ENCODE data around the gene LRP1B. TPM values are rescaled to one million over a fixed set of nuclear protein-coding genes. Genes with fewer than 3 reads are reported as not detected.

Gene LRP1B
- total RNA-seq, 1 experiment from 2014 or later: 0.52 TPM

DNA sequence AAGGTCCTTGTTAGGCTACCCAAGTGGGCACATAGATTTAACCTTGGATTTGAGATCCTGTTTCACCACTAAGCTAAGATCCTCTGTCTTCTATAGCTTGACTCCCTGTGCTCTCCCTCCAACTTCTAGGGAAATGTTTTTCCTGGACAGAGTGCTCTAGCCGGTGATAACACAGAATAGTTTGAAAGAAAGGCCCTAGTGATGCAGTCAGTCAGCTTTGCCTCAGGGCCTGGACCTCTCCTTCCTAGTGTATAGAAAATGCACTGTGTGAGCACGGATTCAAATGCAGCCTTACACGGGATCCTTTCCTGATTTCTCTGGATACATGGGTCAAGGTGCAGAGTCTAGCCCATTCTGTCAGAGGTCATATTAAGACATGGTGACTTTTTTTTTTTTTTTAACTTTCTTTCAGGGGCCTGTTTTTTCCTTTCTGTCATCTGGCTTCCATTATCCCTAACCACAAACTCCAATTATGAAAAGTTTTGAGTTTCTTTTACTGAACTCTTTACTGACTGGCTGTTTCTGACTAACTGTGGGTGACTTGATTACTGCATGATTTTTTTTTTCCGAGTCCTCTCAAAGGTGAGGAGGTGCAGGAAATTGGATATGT lies 122.6 kb downstream of the LRP1B start (continued):
- TF ChIP-seq, protein P1, sequence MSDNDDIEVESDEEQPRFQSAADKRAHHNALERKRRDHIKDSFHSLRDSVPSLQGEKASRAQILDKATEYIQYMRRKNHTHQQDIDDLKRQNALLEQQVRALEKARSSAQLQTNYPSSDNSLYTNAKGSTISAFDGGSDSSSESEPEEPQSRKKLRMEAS (CRISPR knock-in tag; IDR thresholded peaks at IDR 0.05): no peak
- TF ChIP-seq, protein P2, sequence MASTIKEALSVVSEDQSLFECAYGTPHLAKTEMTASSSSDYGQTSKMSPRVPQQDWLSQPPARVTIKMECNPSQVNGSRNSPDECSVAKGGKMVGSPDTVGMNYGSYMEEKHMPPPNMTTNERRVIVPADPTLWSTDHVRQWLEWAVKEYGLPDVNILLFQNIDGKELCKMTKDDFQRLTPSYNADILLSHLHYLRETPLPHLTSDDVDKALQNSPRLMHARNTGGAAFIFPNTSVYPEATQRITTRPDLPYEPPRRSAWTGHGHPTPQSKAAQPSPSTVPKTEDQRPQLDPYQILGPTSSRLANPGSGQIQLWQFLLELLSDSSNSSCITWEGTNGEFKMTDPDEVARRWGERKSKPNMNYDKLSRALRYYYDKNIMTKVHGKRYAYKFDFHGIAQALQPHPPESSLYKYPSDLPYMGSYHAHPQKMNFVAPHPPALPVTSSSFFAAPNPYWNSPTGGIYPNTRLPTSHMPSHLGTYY (CRISPR knock-in tag; IDR thresholded peaks at IDR 0.05): no peak
- no peak for TF ChIP-seq GRHL2 (CRISPR knock-in tag; IDR thresholded peaks at IDR 0.05; ENCODE audit: insufficient replicate concordance, severe bottlenecking)

DNA sequence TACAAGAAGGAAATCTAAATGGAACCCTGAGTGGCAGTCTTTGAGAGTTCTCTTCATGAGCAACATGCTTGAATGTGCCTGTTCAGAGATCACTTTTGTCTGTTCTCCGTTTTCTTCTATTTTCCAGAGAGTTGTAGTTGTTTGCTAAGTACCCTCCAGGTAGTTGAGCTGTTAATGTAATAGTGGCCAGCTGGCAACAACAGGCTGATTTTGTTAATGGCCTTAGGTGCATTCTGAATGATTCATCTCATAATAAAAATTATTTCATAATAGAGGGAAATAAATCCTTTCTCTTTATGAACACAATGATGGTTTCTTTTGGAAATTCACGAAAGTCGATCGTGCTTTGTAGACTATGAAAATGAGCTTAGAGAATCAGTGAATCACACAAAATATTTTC lies 136.8 kb downstream of the LRP1B start:
- ChIA-PET POLR2A (no interaction called here), CTCF (no interaction called here)
- no peaks in the 10 kb centered on the region for H3K9me3 Mint-ChIP-seq
- H3K36me3 Mint-ChIP-seq: no peaks in the 10 kb centered on the region
- no peak for DNase-seq (ENCODE audit: low spot score)
- ATAC-seq: no peak
- no peak overlapping the region for H3K27ac Mint-ChIP-seq
- H3K4me3 Mint-ChIP-seq: no peak overlapping the region
- TF ChIP-seq ZNF232 (CRISPR knock-in tag; IDR thresholded peaks at IDR 0.05) (no peak), CREM (CRISPR knock-in tag; IDR thresholded peaks at IDR 0.05) (no peak), EMX1 (CRISPR knock-in tag; IDR thresholded peaks at IDR 0.05) (no peak), FOXK1 (CRISPR knock-in tag; IDR thresholded peaks at IDR 0.05) (no peak)
- TF ChIP-seq, protein P3, sequence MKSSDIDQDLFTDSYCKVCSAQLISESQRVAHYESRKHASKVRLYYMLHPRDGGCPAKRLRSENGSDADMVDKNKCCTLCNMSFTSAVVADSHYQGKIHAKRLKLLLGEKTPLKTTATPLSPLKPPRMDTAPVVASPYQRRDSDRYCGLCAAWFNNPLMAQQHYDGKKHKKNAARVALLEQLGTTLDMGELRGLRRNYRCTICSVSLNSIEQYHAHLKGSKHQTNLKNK (CRISPR knock-in tag; IDR thresholded peaks at IDR 0.05): no peak
- H3K4me1 Mint-ChIP-seq: no peaks in the 10 kb centered on the region
- no peaks in the 10 kb centered on the region for H3K27me3 Mint-ChIP-seq (ENCODE audit: low read depth)

DNA sequence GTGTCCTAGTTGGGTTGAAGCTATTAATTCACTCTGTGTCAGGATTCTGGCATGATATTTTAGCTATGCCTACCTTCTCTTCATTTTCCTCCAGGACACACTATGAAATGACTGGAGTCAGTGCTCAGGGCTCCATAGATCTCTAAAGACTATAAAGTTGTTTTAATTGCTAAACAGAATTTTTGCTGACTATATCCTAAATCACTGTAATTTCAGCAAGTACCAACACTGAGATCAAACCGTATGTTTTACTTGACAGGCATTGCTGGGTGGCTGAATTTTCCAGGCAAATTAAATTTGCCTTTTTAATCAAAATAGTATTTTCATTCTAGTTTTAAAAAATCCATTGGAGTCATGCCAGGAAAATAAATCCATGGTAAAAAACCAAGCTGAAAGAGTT lies 138.1 kb downstream of the LRP1B start:
- no peaks in the 10 kb centered on the region for H3K36me3 Mint-ChIP-seq
- H3K27ac Mint-ChIP-seq: no peak overlapping the region
- DNase-seq (ENCODE audit: low spot score): no peak
- no peaks in the 10 kb centered on the region for H3K9me3 Mint-ChIP-seq
- H3K27me3 Mint-ChIP-seq (ENCODE audit: low read depth): no peaks in the 10 kb centered on the region
- H3K4me3 Mint-ChIP-seq: no peak overlapping the region
- TF ChIP-seq MYBL2 (CRISPR knock-in tag; IDR thresholded peaks at IDR 0.05) (no peak), ZNF232 (CRISPR knock-in tag; IDR thresholded peaks at IDR 0.05) (no peak), ZNF263 (CRISPR knock-in tag; IDR thresholded peaks at IDR 0.05; ENCODE audit: low read depth) (no peak), NR3C1 (CRISPR knock-in tag; conservative IDR thresholded peaks at IDR 0.05; ENCODE audit: low read depth) (no peak), NR1H2 (CRISPR knock-in tag; IDR thresholded peaks at IDR 0.05) (no peak), CREB1 (CRISPR knock-in tag; IDR thresholded peaks at IDR 0.05) (no peak), RELA (CRISPR knock-in tag; IDR thresholded peaks at IDR 0.05; ENCODE audit: borderline replicate concordance) (no peak)
- TF ChIP-seq, protein P4, sequence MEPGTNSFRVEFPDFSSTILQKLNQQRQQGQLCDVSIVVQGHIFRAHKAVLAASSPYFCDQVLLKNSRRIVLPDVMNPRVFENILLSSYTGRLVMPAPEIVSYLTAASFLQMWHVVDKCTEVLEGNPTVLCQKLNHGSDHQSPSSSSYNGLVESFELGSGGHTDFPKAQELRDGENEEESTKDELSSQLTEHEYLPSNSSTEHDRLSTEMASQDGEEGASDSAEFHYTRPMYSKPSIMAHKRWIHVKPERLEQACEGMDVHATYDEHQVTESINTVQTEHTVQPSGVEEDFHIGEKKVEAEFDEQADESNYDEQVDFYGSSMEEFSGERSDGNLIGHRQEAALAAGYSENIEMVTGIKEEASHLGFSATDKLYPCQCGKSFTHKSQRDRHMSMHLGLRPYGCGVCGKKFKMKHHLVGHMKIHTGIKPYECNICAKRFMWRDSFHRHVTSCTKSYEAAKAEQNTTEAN (CRISPR knock-in tag; IDR thresholded peaks at IDR 0.05): no peak
- no peak for ATAC-seq
- H3K4me1 Mint-ChIP-seq: no peaks in the 10 kb centered on the region
- ChIA-PET CTCF (no interaction called here), POLR2A (no interaction called here)

DNA sequence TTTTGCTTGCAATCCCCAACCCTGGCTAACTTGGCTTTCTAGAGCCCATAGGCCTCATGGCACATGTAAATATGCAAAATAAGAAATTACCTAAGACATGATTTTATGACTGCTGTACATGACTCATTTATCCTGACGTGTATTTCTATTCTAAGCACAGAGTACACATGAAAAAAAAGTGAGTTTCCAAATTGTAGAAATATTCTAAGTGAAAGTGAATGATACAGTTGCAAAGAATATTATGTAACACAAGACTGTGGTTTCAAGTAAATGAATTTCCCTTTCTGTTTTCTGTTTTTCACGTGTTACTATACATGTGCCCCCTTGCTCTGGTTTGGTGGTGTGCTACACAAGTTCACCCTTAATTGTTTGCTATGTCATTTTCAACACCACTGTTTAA lies 162.4 kb downstream of the LRP1B start:
- Mint-ChIP-seq H3K4me3 (no peak overlapping the region), H3K27ac (no peak overlapping the region), H3K4me1 (no peaks in the 10 kb centered on the region), H3K36me3 (no peaks in the 10 kb centered on the region), H3K9me3 (no peaks in the 10 kb centered on the region), H3K27me3 (ENCODE audit: low read depth) (no peaks in the 10 kb centered on the region)
- ATAC-seq: no peak
- POLR2A ChIA-PET: no interaction called here
- TF ChIP-seq ZNF219 (CRISPR knock-in tag; IDR thresholded peaks at IDR 0.05; ENCODE audit: borderline replicate concordance) (no peak), ZBTB21 (CRISPR knock-in tag; IDR thresholded peaks at IDR 0.05; ENCODE audit: borderline replicate concordance) (no peak)
- TF ChIP-seq, protein P5, sequence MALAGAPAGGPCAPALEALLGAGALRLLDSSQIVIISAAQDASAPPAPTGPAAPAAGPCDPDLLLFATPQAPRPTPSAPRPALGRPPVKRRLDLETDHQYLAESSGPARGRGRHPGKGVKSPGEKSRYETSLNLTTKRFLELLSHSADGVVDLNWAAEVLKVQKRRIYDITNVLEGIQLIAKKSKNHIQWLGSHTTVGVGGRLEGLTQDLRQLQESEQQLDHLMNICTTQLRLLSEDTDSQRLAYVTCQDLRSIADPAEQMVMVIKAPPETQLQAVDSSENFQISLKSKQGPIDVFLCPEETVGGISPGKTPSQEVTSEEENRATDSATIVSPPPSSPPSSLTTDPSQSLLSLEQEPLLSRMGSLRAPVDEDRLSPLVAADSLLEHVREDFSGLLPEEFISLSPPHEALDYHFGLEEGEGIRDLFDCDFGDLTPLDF (CRISPR knock-in tag; IDR thresholded peaks at IDR 0.05): no peak
- TF ChIP-seq, protein P2 (CRISPR knock-in tag; IDR thresholded peaks at IDR 0.05): no peak
- CTCF ChIA-PET: no interaction called here
- no peak for DNase-seq (ENCODE audit: low spot score)

All from WTC11 (cell line).